ENCODE measurements around the gene CADPS.

The CADPS gene

GRCh38 chr3:62700357-62700756, 174.9 kb downstream of the CADPS start:
- TF ChIP-seq CTCF (IDR thresholded peaks at IDR 0.05; ENCODE audit: insufficient read depth, low read depth, low read length, missing control alignments): no peak
- no peak overlapping the region for H3K4me3 ChIP-seq (ENCODE audit: low read depth, low read length)
- no peak for DNase-seq (ENCODE audit: low read depth)

- no peak for DNase-seq (ENCODE audit: low read depth)
- H3K4me3 ChIP-seq (ENCODE audit: low read depth, low read length): no peak overlapping the region
- no peak for TF ChIP-seq CTCF (IDR thresholded peaks at IDR 0.05; ENCODE audit: insufficient read depth, low read depth, low read length, missing control alignments)
Measured at GRCh38 chr3:62699728-62700127, 175.5 kb downstream of the CADPS start.

- H3K4me3 ChIP-seq (ENCODE audit: low read depth, low read length): no peak overlapping the region
- no peak for DNase-seq (ENCODE audit: low read depth)
- TF ChIP-seq CTCF (IDR thresholded peaks at IDR 0.05; ENCODE audit: insufficient read depth, low read depth, low read length, missing control alignments): no peak
Measured at GRCh38 chr3:62696011-62696410, 179.2 kb downstream of the CADPS start.

GRCh38 chr3:62688812-62689211, 186.4 kb downstream of the CADPS start:
- TF ChIP-seq CTCF (IDR thresholded peaks at IDR 0.05; ENCODE audit: insufficient read depth, low read depth, low read length, missing control alignments): no peak
- no peak for DNase-seq (ENCODE audit: low read depth)

GRCh38 chr3:62688050-62688449, 187.2 kb downstream of the CADPS start:
- no peak overlapping the region for H3K4me3 ChIP-seq (ENCODE audit: low read depth, low read length)
- no peak for TF ChIP-seq CTCF (IDR thresholded peaks at IDR 0.05; ENCODE audit: insufficient read depth, low read depth, low read length, missing control alignments)
- no peak for DNase-seq (ENCODE audit: low read depth)

More at GRCh38 chr3:62688812-62689211, 186.4 kb downstream of the CADPS start:
- no peak overlapping the region for H3K4me3 ChIP-seq (ENCODE audit: low read depth, low read length)

GRCh38 chr3:62686503-62687294, 188.5 kb downstream of the CADPS start:
- no peak for TF ChIP-seq CTCF (IDR thresholded peaks at IDR 0.05; ENCODE audit: insufficient read depth, low read depth, low read length, missing control alignments)
- DNase-seq (ENCODE audit: low read depth): no peak
- H3K4me3 ChIP-seq (ENCODE audit: low read depth, low read length): no peak overlapping the region

- TF ChIP-seq CTCF (IDR thresholded peaks at IDR 0.05; ENCODE audit: insufficient read depth, low read depth, low read length, missing control alignments): no peak
- H3K4me3 ChIP-seq (ENCODE audit: low read depth, low read length): no peak overlapping the region
- no peak for DNase-seq (ENCODE audit: low read depth)
Measured at GRCh38 chr3:62682826-62683225, 192.4 kb downstream of the CADPS start.
